Measurements from ENCODE around the gene FKBP1B.

DNA sequence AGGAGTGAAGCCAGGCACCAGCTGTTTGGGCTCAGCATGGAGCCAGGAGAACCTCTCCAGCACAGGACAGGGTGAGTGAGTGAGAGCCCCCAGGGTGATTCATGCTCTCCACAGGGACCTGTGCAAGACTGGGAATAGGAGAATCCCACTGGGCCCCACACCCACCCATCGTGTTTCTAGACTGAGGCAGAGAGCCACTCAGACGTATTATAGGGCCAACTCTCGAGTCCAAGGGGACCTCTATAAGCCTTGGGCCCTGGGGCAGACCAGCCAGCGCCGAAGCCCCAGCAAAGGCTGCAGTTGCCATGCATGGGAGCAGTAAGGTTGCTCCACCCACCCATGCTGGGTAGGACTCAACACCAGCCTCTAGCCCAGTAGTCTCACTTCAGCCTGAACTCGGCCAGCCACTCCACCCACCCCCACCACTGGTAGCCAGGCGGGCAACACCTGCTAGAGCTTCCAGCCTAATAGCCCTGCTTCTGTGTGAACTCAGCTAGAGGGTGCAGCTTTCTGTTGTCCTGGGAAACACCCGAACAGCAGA lies 54.6 kb downstream of the FKBP1B start:
- TF ChIP-seq, protein P1, sequence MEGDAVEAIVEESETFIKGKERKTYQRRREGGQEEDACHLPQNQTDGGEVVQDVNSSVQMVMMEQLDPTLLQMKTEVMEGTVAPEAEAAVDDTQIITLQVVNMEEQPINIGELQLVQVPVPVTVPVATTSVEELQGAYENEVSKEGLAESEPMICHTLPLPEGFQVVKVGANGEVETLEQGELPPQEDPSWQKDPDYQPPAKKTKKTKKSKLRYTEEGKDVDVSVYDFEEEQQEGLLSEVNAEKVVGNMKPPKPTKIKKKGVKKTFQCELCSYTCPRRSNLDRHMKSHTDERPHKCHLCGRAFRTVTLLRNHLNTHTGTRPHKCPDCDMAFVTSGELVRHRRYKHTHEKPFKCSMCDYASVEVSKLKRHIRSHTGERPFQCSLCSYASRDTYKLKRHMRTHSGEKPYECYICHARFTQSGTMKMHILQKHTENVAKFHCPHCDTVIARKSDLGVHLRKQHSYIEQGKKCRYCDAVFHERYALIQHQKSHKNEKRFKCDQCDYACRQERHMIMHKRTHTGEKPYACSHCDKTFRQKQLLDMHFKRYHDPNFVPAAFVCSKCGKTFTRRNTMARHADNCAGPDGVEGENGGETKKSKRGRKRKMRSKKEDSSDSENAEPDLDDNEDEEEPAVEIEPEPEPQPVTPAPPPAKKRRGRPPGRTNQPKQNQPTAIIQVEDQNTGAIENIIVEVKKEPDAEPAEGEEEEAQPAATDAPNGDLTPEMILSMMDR (tag by site-specific recombination; IDR thresholded peaks at IDR 0.05) = no peak
- TF ChIP-seq PRDM1 (tag by site-specific recombination; IDR thresholded peaks at IDR 0.05) (no peak), ZNF37A (tag by site-specific recombination; IDR thresholded peaks at IDR 0.05) (no peak), ZNF660 (tag by site-specific recombination; IDR thresholded peaks at IDR 0.05) (no peak), ZNF677 (tag by site-specific recombination; IDR thresholded peaks at IDR 0.05) (no peak), ZXDB (tag by site-specific recombination; IDR thresholded peaks at IDR 0.05) (no peak), ZNF670 (tag by site-specific recombination; IDR thresholded peaks at IDR 0.05; ENCODE audit: low read depth) (no peak), ZNF785 (tag by site-specific recombination; IDR thresholded peaks at IDR 0.05) (no peak), ZNF416 (tag by site-specific recombination; IDR thresholded peaks at IDR 0.05) (no peak), EGR2 (tag by site-specific recombination; IDR thresholded peaks at IDR 0.05; ENCODE audit: low read depth) (no peak), ZNF121 (tag by site-specific recombination; IDR thresholded peaks at IDR 0.05) (no peak), ZNF48 (tag by site-specific recombination; IDR thresholded peaks at IDR 0.05) (no peak)
- TF ChIP-seq, protein P2, sequence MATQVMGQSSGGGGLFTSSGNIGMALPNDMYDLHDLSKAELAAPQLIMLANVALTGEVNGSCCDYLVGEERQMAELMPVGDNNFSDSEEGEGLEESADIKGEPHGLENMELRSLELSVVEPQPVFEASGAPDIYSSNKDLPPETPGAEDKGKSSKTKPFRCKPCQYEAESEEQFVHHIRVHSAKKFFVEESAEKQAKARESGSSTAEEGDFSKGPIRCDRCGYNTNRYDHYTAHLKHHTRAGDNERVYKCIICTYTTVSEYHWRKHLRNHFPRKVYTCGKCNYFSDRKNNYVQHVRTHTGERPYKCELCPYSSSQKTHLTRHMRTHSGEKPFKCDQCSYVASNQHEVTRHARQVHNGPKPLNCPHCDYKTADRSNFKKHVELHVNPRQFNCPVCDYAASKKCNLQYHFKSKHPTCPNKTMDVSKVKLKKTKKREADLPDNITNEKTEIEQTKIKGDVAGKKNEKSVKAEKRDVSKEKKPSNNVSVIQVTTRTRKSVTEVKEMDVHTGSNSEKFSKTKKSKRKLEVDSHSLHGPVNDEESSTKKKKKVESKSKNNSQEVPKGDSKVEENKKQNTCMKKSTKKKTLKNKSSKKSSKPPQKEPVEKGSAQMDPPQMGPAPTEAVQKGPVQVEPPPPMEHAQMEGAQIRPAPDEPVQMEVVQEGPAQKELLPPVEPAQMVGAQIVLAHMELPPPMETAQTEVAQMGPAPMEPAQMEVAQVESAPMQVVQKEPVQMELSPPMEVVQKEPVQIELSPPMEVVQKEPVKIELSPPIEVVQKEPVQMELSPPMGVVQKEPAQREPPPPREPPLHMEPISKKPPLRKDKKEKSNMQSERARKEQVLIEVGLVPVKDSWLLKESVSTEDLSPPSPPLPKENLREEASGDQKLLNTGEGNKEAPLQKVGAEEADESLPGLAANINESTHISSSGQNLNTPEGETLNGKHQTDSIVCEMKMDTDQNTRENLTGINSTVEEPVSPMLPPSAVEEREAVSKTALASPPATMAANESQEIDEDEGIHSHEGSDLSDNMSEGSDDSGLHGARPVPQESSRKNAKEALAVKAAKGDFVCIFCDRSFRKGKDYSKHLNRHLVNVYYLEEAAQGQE (tag by site-specific recombination; IDR thresholded peaks at IDR 0.05) = no peak
- TF ChIP-seq, protein P3, sequence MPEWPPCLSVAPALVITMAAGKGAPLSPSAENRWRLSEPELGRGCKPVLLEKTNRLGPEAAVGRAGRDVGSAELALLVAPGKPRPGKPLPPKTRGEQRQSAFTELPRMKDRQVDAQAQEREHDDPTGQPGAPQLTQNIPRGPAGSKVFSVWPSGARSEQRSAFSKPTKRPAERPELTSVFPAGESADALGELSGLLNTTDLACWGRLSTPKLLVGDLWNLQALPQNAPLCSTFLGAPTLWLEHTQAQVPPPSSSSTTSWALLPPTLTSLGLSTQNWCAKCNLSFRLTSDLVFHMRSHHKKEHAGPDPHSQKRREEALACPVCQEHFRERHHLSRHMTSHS (tag by site-specific recombination; IDR thresholded peaks at IDR 0.05) = no peak

Measured in HEK293 (cell line).